Activated CD8-positive, alpha-beta memory T cell treated with anti-CD3 and anti-CD28 coated beads, Interleukin-2, amount 10 ng/mL, durations not matched to agents 7 days and 5 days (primary cell): ENCODE data around the gene SDF2. TPM values are rescaled to one million over a fixed set of nuclear protein-coding genes. Genes with fewer than 3 reads are reported as not detected.

Experiments used
- ATAC-seq: fragments of 150-1000 bp; cut with Tn5 transposase; one replicate; pipeline ENCODE4 v1.10.0; 2021; ENCODE audit warnings: moderate library complexity
- CTCF ChIA-PET: fragments of 350-600 bp; sonication (Branson Sonifier 250); formaldehyde crosslinking; loops from one replicate; lab custom pipeline; 2021; ENCODE audit warnings: antibody characterized with exemption; lab: Charles Lee
- DNase-seq: peaks from one replicate; pipeline ENCODE4 v3.0.0-alpha.2; 2020
- H3K27ac Mint-ChIP-seq: one replicate; pipeline ENCODE4 v1.8.0; 2021; ENCODE audit warnings: mild to moderate bottlenecking, mixed read lengths
- H3K27me3 Mint-ChIP-seq: one replicate; pipeline ENCODE4 v1.8.0; 2021; ENCODE audit warnings: mixed read lengths
- H3K36me3 Mint-ChIP-seq: one replicate; pipeline ENCODE4 v1.8.0; 2021; ENCODE audit warnings: mild to moderate bottlenecking, mixed read lengths
- H3K4me1 Mint-ChIP-seq: one replicate; pipeline ENCODE4 v1.8.0; 2021; ENCODE audit warnings: mixed read lengths
- H3K4me3 Mint-ChIP-seq: one replicate; pipeline ENCODE4 v1.8.0; 2021; ENCODE audit warnings: mild to moderate bottlenecking, moderate library complexity, mixed read lengths
- H3K9me3 Mint-ChIP-seq: one replicate; pipeline ENCODE4 v1.8.0; 2022; ENCODE audit warnings: low read depth, mixed read lengths
- total RNA-seq, 2 experiments: library from RNA; stranded (reverse); gene quantifications; one replicate each; pipeline ENCODE4 v1.2.3, GENCODE V29; 2021

SDF2 gene
- total RNA-seq, 2 experiments from 2014 or later: 45.9 to 48.9 TPM

- Mint-ChIP-seq H3K36me3 (peaks cover 31% of the 10 kb centered on the region), H3K9me3 (no peaks in the 10 kb centered on the region), H3K27ac (peak within 1 kb of the TSS; percentile 92), H3K4me1 (peaks cover 38% of the 10 kb centered on the region), H3K27me3 (no peaks in the 10 kb centered on the region), H3K4me3 (peak within 1 kb of the TSS; percentile 86)
- CTCF ChIA-PET: interaction anchor here (0.7 to 8.5 kb wide), 21 partner anchors 11 to 309 kb away, joined by 3 to 102 read pairs (median 5); partner anchors contain the start of genes ALDOC, NEK8, PIGS and PROCA1
- ATAC-seq (peak; percentile 98), DNase-seq (peak; percentile 98)
Observed at GRCh38 chr17:28644787-28645575, 16.7 kb downstream of the SDF2 start, which contains the start of gene BLTP2. Gene BLTP2 (minus strand): TSS chr17:28645158. CDS start chr17:28645056, 102 bp downstream.

GRCh38 chr17:28643983-28644786 lies 17.5 kb downstream of the SDF2 start:
- Mint-ChIP-seq H3K9me3 (no peaks in the 10 kb centered on the region), H3K27ac (peak overlapping the region; percentile 84), H3K36me3 (peaks cover 38% of the 10 kb centered on the region), H3K27me3 (no peaks in the 10 kb centered on the region), H3K4me1 (peaks cover 38% of the 10 kb centered on the region), H3K4me3 (peak overlapping the region; percentile 86)
- CTCF ChIA-PET: interaction anchor here (0.7 to 8.5 kb wide), 23 partner anchors 18 to 309 kb away, joined by 3 to 102 read pairs (median 6); partner anchors contain the start of genes ALDOC, NEK8, PIGS and PROCA1
- peak; percentile 2 for ATAC-seq
- peak; percentile 66 for DNase-seq

- DNase-seq: no peak
- CTCF ChIA-PET: interaction anchor here (0.6 to 1.4 kb wide), 2 partner anchors 42 to 101 kb away, joined by 3 to 4 read pairs; no protein-coding TSS in a partner anchor
- Mint-ChIP-seq H3K9me3 (no peaks in the 10 kb centered on the region), H3K27ac (no peak overlapping the region), H3K36me3 (peaks cover 50% of the 10 kb centered on the region), H3K4me3 (no peak overlapping the region), H3K4me1 (peaks cover 29% of the 10 kb centered on the region), H3K27me3 (no peaks in the 10 kb centered on the region)
- ATAC-seq: no peak
Observed at GRCh38 chr17:28641579-28641978, 20.1 kb downstream of the SDF2 start.

- Mint-ChIP-seq H3K36me3 (peaks cover 74% of the 10 kb centered on the region), H3K9me3 (no peaks in the 10 kb centered on the region), H3K27ac (no peak overlapping the region), H3K4me3 (no peak overlapping the region), H3K27me3 (no peaks in the 10 kb centered on the region), H3K4me1 (peaks cover 4% of the 10 kb centered on the region)
- DNase-seq (no peak), ATAC-seq (no peak)
- CTCF ChIA-PET: interaction anchor here (1.2 kb wide), 1 partner anchor 17 kb away, joined by 3 read pairs; no protein-coding TSS in a partner anchor
Observed at GRCh38 chr17:28635506-28635905, 26.2 kb downstream of the SDF2 start.

GRCh38 chr17:28634206-28634865 lies 27.4 kb downstream of the SDF2 start:
- no peaks in the 10 kb centered on the region for H3K27me3 Mint-ChIP-seq
- CTCF ChIA-PET: interaction anchor here (1.1 to 1.4 kb wide), 3 partner anchors 15 to 21 kb away, joined by 3 to 5 read pairs (median 5); no protein-coding TSS in a partner anchor
- H3K27ac Mint-ChIP-seq: no peak overlapping the region
- H3K36me3 Mint-ChIP-seq: peaks cover 66% of the 10 kb centered on the region
- H3K9me3 Mint-ChIP-seq: no peaks in the 10 kb centered on the region
- no peak overlapping the region for H3K4me3 Mint-ChIP-seq
- DNase-seq (no peak), ATAC-seq (no peak)
- H3K4me1 Mint-ChIP-seq: peaks cover 4% of the 10 kb centered on the region

- no peaks in the 10 kb centered on the region for H3K4me1 Mint-ChIP-seq
- no peaks in the 10 kb centered on the region for H3K27me3 Mint-ChIP-seq
- no peaks in the 10 kb centered on the region for H3K9me3 Mint-ChIP-seq
- CTCF ChIA-PET: interaction anchor here (1.4 to 1.7 kb wide), 2 partner anchors 16 to 55 kb away, joined by 4 read pairs; no protein-coding TSS in a partner anchor
- no peak for ATAC-seq
- H3K36me3 Mint-ChIP-seq: peaks cover 44% of the 10 kb centered on the region
- DNase-seq: no peak
- no peak overlapping the region for H3K27ac Mint-ChIP-seq
- no peak overlapping the region for H3K4me3 Mint-ChIP-seq
Observed at GRCh38 chr17:28626818-28627217, 34.9 kb downstream of the SDF2 start.

GRCh38 chr17:28624148-28624547 lies 37.6 kb downstream of the SDF2 start:
- H3K4me3 Mint-ChIP-seq: no peak overlapping the region
- H3K36me3 Mint-ChIP-seq: peaks cover 53% of the 10 kb centered on the region
- H3K4me1 Mint-ChIP-seq: no peaks in the 10 kb centered on the region
- no peak for ATAC-seq
- H3K27ac Mint-ChIP-seq: no peak overlapping the region
- no peak for DNase-seq
- H3K9me3 Mint-ChIP-seq: no peaks in the 10 kb centered on the region
- CTCF ChIA-PET: interaction anchor here (0.6 to 1.0 kb wide), 2 partner anchors 23 to 138 kb away, joined by 3 read pairs; no protein-coding TSS in a partner anchor
- no peaks in the 10 kb centered on the region for H3K27me3 Mint-ChIP-seq

GRCh38 chr17:28623696-28624095 lies 38.0 kb downstream of the SDF2 start:
- Mint-ChIP-seq H3K4me1 (no peaks in the 10 kb centered on the region), H3K27ac (no peak overlapping the region), H3K27me3 (no peaks in the 10 kb centered on the region), H3K36me3 (peaks cover 58% of the 10 kb centered on the region), H3K9me3 (no peaks in the 10 kb centered on the region), H3K4me3 (no peak overlapping the region)
- ATAC-seq: no peak
- no peak for DNase-seq
- CTCF ChIA-PET: interaction anchor here (0.6 to 1.0 kb wide), 3 partner anchors 22 to 139 kb away, joined by 3 read pairs; no protein-coding TSS in a partner anchor

GRCh38 chr17:28622186-28622585 lies 39.5 kb downstream of the SDF2 start:
- CTCF ChIA-PET: interaction anchor here (1.1 kb wide), 1 partner anchor 24 kb away, joined by 4 read pairs; no protein-coding TSS in a partner anchor

GRCh38 chr17:28620010-28620409 lies 41.7 kb downstream of the SDF2 start:
- CTCF ChIA-PET: no interaction called here
- H3K27me3 Mint-ChIP-seq: no peaks in the 10 kb centered on the region
- no peaks in the 10 kb centered on the region for H3K4me1 Mint-ChIP-seq
- no peak overlapping the region for H3K4me3 Mint-ChIP-seq
- H3K27ac Mint-ChIP-seq: no peak overlapping the region
- DNase-seq (no peak), ATAC-seq (no peak)
- peaks cover 56% of the 10 kb centered on the region for H3K36me3 Mint-ChIP-seq
- H3K9me3 Mint-ChIP-seq: no peaks in the 10 kb centered on the region

More at GRCh38 chr17:28622186-28622585, 39.5 kb downstream of the SDF2 start:
- H3K36me3 Mint-ChIP-seq: peaks cover 57% of the 10 kb centered on the region
- no peak overlapping the region for H3K27ac Mint-ChIP-seq
- no peaks in the 10 kb centered on the region for H3K9me3 Mint-ChIP-seq
- no peak for ATAC-seq
- DNase-seq: no peak
- H3K27me3 Mint-ChIP-seq: no peaks in the 10 kb centered on the region
- no peaks in the 10 kb centered on the region for H3K4me1 Mint-ChIP-seq
- no peak overlapping the region for H3K4me3 Mint-ChIP-seq

- Mint-ChIP-seq H3K36me3 (peaks cover 61% of the 10 kb centered on the region), H3K4me1 (no peaks in the 10 kb centered on the region), H3K4me3 (no peak overlapping the region), H3K27me3 (no peaks in the 10 kb centered on the region), H3K9me3 (no peaks in the 10 kb centered on the region), H3K27ac (no peak overlapping the region)
- no peak for DNase-seq
- no peak for ATAC-seq
- CTCF ChIA-PET: interaction anchor here (1.0 to 1.7 kb wide), 2 partner anchors 16 to 27 kb away, joined by 3 to 6 read pairs; partner anchors contain the start of gene BLTP2
Observed at GRCh38 chr17:28618464-28618863, 43.2 kb downstream of the SDF2 start.

- H3K36me3 Mint-ChIP-seq: peaks cover 48% of the 10 kb centered on the region
- ATAC-seq (no peak), DNase-seq (no peak)
- no peaks in the 10 kb centered on the region for H3K9me3 Mint-ChIP-seq
- H3K27me3 Mint-ChIP-seq: no peaks in the 10 kb centered on the region
- H3K4me1 Mint-ChIP-seq: no peaks in the 10 kb centered on the region
- CTCF ChIA-PET: interaction anchor here (1.2 to 1.9 kb wide), 2 partner anchors 31 to 66 kb away, joined by 3 to 4 read pairs; no protein-coding TSS in a partner anchor
- no peak overlapping the region for H3K27ac Mint-ChIP-seq
- no peak overlapping the region for H3K4me3 Mint-ChIP-seq
Observed at GRCh38 chr17:28616281-28616680, 45.4 kb downstream of the SDF2 start.
